ENCODE measurements around the gene NSMCE4A. TPM values are rescaled to one million over a fixed set of nuclear protein-coding genes. Genes with fewer than 3 reads are reported as not detected.
"Not testable (repeated sequence)": the region's sequence is repeated elsewhere in the genome, so short reads cannot be mapped to it uniquely, and the experiment has no call there.

The NSMCE4A gene
- total RNA-seq, 2 experiments from 2014 or later = 56.3 to 56.4 TPM

GRCh38 chr10:121929585-121930267, 45.3 kb downstream of the NSMCE4A start:
- H3K4me1 Mint-ChIP-seq = peaks cover 20% of the 10 kb centered on the region
- ATAC-seq; CTCF ChIA-PET; H3K9me3 Mint-ChIP-seq (ENCODE audit: low read depth); POLR2A ChIA-PET; H3K27me3 Mint-ChIP-seq; DNase-seq: not testable (repeated sequence)
- intact Hi-C loops (cut with DNase I, micrococcal nuclease) = loop anchor here (2.0 to 10.0 kb wide), 5 partner anchors 45 to 1225 kb away; partner anchors contain the start of genes BUB3 (in 1 of the 2), C10orf88 (in 1 of the 2), NSMCE4A (in 1 of the 2) and WDR11 (in 1 of the 2)
- H3K4me3 Mint-ChIP-seq = peak overlapping the region; percentile 59
- H3K27ac Mint-ChIP-seq = peak overlapping the region; percentile 52
- peaks cover 12% of the 10 kb centered on the region for H3K36me3 Mint-ChIP-seq (ENCODE audit: low read depth)

GRCh38 chr10:121928528-121928884, 46.5 kb downstream of the NSMCE4A start:
- H3K27ac Mint-ChIP-seq = peak overlapping the region; percentile 85
- H3K9me3 Mint-ChIP-seq (ENCODE audit: low read depth) = no peaks in the 10 kb centered on the region
- ATAC-seq = peak; percentile 1
- POLR2A ChIA-PET = no interaction called here
- peaks cover 12% of the 10 kb centered on the region for H3K36me3 Mint-ChIP-seq (ENCODE audit: low read depth)
- intact Hi-C loops (cut with DNase I, micrococcal nuclease) = loop anchor here (1.0 to 10.0 kb wide), 7 partner anchors 46 to 1226 kb away; partner anchors contain the start of genes BUB3 (in 1 of the 2), C10orf88 (in 1 of the 2), IKZF5 (in 1 of the 2) and NSMCE4A (in 1 of the 2)
- H3K4me1 Mint-ChIP-seq = peaks cover 20% of the 10 kb centered on the region
- H3K27me3 Mint-ChIP-seq = no peaks in the 10 kb centered on the region
- peak overlapping the region; percentile 88 for H3K4me3 Mint-ChIP-seq
- DNase-seq = no peak
- CTCF ChIA-PET = interaction anchor here (0.9 kb wide), 1 partner anchor 182 kb away, joined by 3 read pairs; no protein-coding TSS in a partner anchor

GRCh38 chr10:121927841-121928527, 47.0 kb downstream of the NSMCE4A start, which contains the start of gene ATE1:
Gene ATE1, minus strand, starts transcription at chr10:121928031. Its CDS starts 82 bp downstream, at chr10:121927949.
- H3K27ac Mint-ChIP-seq = peak within 1 kb of the TSS; percentile 96
- H3K4me3 Mint-ChIP-seq = peak within 1 kb of the TSS; percentile 88
- ATAC-seq (peak; percentile 94), DNase-seq (peak; percentile 89)
- H3K36me3 Mint-ChIP-seq (ENCODE audit: low read depth) = peaks cover 13% of the 10 kb centered on the region
- ChIA-PET POLR2A (interaction anchor here (0.7 kb wide), 1 partner anchor 1493 kb away, joined by 4 read pairs; no protein-coding TSS in a partner anchor), CTCF (interaction anchor here (0.9 kb wide), 1 partner anchor 181 kb away, joined by 3 read pairs; no protein-coding TSS in a partner anchor)
- H3K4me1 Mint-ChIP-seq = peaks cover 20% of the 10 kb centered on the region
- no peaks in the 10 kb centered on the region for H3K9me3 Mint-ChIP-seq (ENCODE audit: low read depth)
- no peaks in the 10 kb centered on the region for H3K27me3 Mint-ChIP-seq
- intact Hi-C loops (cut with DNase I, micrococcal nuclease) = loop anchor here (1.0 to 10.0 kb wide), 9 partner anchors 46 to 1227 kb away; partner anchors contain the start of genes BUB3 (in 1 of the 2), C10orf88 (in 1 of the 2), FAM24B (in 1 of the 2) and IKZF5 (in 1 of the 2)

- H3K9me3 Mint-ChIP-seq (ENCODE audit: low read depth) = no peaks in the 10 kb centered on the region
- ATAC-seq (peak; percentile 57), DNase-seq (peak; percentile 62)
- H3K4me1 Mint-ChIP-seq = peaks cover 20% of the 10 kb centered on the region
- intact Hi-C loops (cut with DNase I, micrococcal nuclease) = loop anchor here in 1 of 2 experiments (2.0 to 10.0 kb wide), 5 partner anchors 175 to 1227 kb away; partner anchors contain the start of genes BUB3, FAM24B, PLEKHA1 and WDR11
- ChIA-PET POLR2A (interaction anchor here (0.7 kb wide), 1 partner anchor 1494 kb away, joined by 4 read pairs; no protein-coding TSS in a partner anchor), CTCF (interaction anchor here (0.6 kb wide), 1 partner anchor 136 kb away, joined by 3 read pairs; no protein-coding TSS in a partner anchor)
- peak overlapping the region; percentile 88 for H3K4me3 Mint-ChIP-seq
- peak overlapping the region; percentile 82 for H3K27ac Mint-ChIP-seq
- H3K36me3 Mint-ChIP-seq (ENCODE audit: low read depth) = peaks cover 15% of the 10 kb centered on the region
- H3K27me3 Mint-ChIP-seq = no peaks in the 10 kb centered on the region
These were observed 47.6 kb downstream of the NSMCE4A start for GRCh38 chr10:121927318-121927840.

GRCh38 chr10:121926671-121927317, 48.2 kb downstream of the NSMCE4A start:
- intact Hi-C loops (cut with DNase I, micrococcal nuclease) = loop anchor here in 1 of 2 experiments (2.0 to 10.0 kb wide), 5 partner anchors 174 to 1228 kb away; partner anchors contain the start of genes BUB3, FAM24B, PLEKHA1 and WDR11
- no peak for DNase-seq

GRCh38 chr10:121926157-121926556, 48.9 kb downstream of the NSMCE4A start:
- Mint-ChIP-seq H3K9me3 (ENCODE audit: low read depth) (no peaks in the 10 kb centered on the region), H3K4me1 (peaks cover 20% of the 10 kb centered on the region), H3K36me3 (ENCODE audit: low read depth) (peaks cover 15% of the 10 kb centered on the region), H3K27me3 (no peaks in the 10 kb centered on the region), H3K27ac (no peak overlapping the region), H3K4me3 (no peak overlapping the region)
- POLR2A ChIA-PET = no interaction called here
- ATAC-seq (no peak), DNase-seq (no peak)
- intact Hi-C loops (cut with DNase I, micrococcal nuclease) = loop anchor here in 1 of 2 experiments (2.0 to 10.0 kb wide), 5 partner anchors 174 to 1229 kb away; partner anchors contain the start of genes BUB3, FAM24B, PLEKHA1 and WDR11
- CTCF ChIA-PET = no interaction called here

More at GRCh38 chr10:121926671-121927317, 48.2 kb downstream of the NSMCE4A start:
- ChIA-PET CTCF (interaction anchor here (0.6 kb wide), 1 partner anchor 136 kb away, joined by 3 read pairs; no protein-coding TSS in a partner anchor), POLR2A (interaction anchor here (0.7 kb wide), 1 partner anchor 1495 kb away, joined by 4 read pairs; no protein-coding TSS in a partner anchor)
- H3K36me3 Mint-ChIP-seq (ENCODE audit: low read depth) = peaks cover 15% of the 10 kb centered on the region
- no peaks in the 10 kb centered on the region for H3K9me3 Mint-ChIP-seq (ENCODE audit: low read depth)
- H3K27ac Mint-ChIP-seq = peak overlapping the region; percentile 82
- H3K4me1 Mint-ChIP-seq = peaks cover 20% of the 10 kb centered on the region
- peak overlapping the region; percentile 88 for H3K4me3 Mint-ChIP-seq
- H3K27me3 Mint-ChIP-seq = no peaks in the 10 kb centered on the region
- ATAC-seq = peak; percentile 0

- Mint-ChIP-seq H3K27ac (no peak overlapping the region), H3K4me1 (peaks cover 12% of the 10 kb centered on the region), H3K27me3 (no peaks in the 10 kb centered on the region), H3K36me3 (ENCODE audit: low read depth) (peaks cover 27% of the 10 kb centered on the region), H3K4me3 (no peak overlapping the region), H3K9me3 (ENCODE audit: low read depth) (no peaks in the 10 kb centered on the region)
- CTCF ChIA-PET = interaction anchor here (0.6 kb wide), 2 partner anchors 1001 to 1973 kb away, joined by 3 to 4 read pairs; no protein-coding TSS in a partner anchor
- DNase-seq (no peak), ATAC-seq (no peak)
- POLR2A ChIA-PET = no interaction called here
- intact Hi-C loops (cut with DNase I, micrococcal nuclease) = loop anchor here in 1 of 2 experiments (10.0 kb wide), 1 partner anchor 1233 kb away; the partner anchor contains the start of gene BUB3
These were observed 53.6 kb downstream of the NSMCE4A start for GRCh38 chr10:121921238-121921931.

- peaks cover 31% of the 10 kb centered on the region for H3K36me3 Mint-ChIP-seq (ENCODE audit: low read depth)
- ATAC-seq (no peak), DNase-seq (no peak)
- POLR2A ChIA-PET = no interaction called here
- no peak overlapping the region for H3K27ac Mint-ChIP-seq
- H3K27me3 Mint-ChIP-seq = no peaks in the 10 kb centered on the region
- H3K4me3 Mint-ChIP-seq = no peak overlapping the region
- peaks cover 5% of the 10 kb centered on the region for H3K4me1 Mint-ChIP-seq
- H3K9me3 Mint-ChIP-seq (ENCODE audit: low read depth) = no peaks in the 10 kb centered on the region
- intact Hi-C loops (cut with DNase I, micrococcal nuclease) = loop anchor here in 1 of 2 experiments (10.0 kb wide), 1 partner anchor 1235 kb away; the partner anchor contains the start of gene BUB3
- CTCF ChIA-PET = no interaction called here
These were observed 55.4 kb downstream of the NSMCE4A start for GRCh38 chr10:121919666-121920065.

GRCh38 chr10:121918800-121919199, 56.2 kb downstream of the NSMCE4A start:
- H3K27me3 Mint-ChIP-seq; DNase-seq; CTCF ChIA-PET; H3K27ac Mint-ChIP-seq; intact Hi-C loops (cut with DNase I, micrococcal nuclease); H3K4me1 Mint-ChIP-seq; ATAC-seq; POLR2A ChIA-PET; H3K9me3 Mint-ChIP-seq (ENCODE audit: low read depth); H3K4me3 Mint-ChIP-seq: not testable (repeated sequence)
- peaks cover 34% of the 10 kb centered on the region for H3K36me3 Mint-ChIP-seq (ENCODE audit: low read depth)

- Mint-ChIP-seq H3K27me3 (no peaks in the 10 kb centered on the region), H3K36me3 (ENCODE audit: low read depth) (peaks cover 42% of the 10 kb centered on the region), H3K27ac (no peak overlapping the region), H3K4me1 (peaks cover 11% of the 10 kb centered on the region), H3K9me3 (ENCODE audit: low read depth) (no peaks in the 10 kb centered on the region), H3K4me3 (no peak overlapping the region)
- no peak for ATAC-seq
- no peak for DNase-seq
- intact Hi-C loops (cut with DNase I, micrococcal nuclease) = no loop called here
- CTCF ChIA-PET = interaction anchor here (0.9 kb wide), 1 partner anchor 96 kb away, joined by 4 read pairs; no protein-coding TSS in a partner anchor
- POLR2A ChIA-PET = no interaction called here
These were observed 60.4 kb downstream of the NSMCE4A start for GRCh38 chr10:121914661-121915060.
